Cardiac fibroblast (primary cell): ENCODE measurements around the gene REEP3.

Experiments used
- DNase-seq, 2 donors: peaks; one replicate each; pipeline versions ENCODE4 v3.0.0 to v3.0.0-alpha.2; 2010; ENCODE audit warnings: low read depth in 2 of 2
- H3K4me3 ChIP-seq, 2 donors: replicated peaks in 1 of 2; 1 replicate in 1 of 2; 2 replicates in 1 of 2; pipeline ENCODE4 v1.5.1; 2011; ENCODE audit warnings: low read depth in 2 of 2, low read length in 2 of 2, mild to moderate bottlenecking in 2 of 2, moderate library complexity in 1 of 2
- CTCF ChIP-seq: IDR thresholded peaks from one replicate; pipeline ENCODE4 v1.5.1; 2011; ENCODE audit warnings: low read depth, mild to moderate bottlenecking, low read length, inconsistent platforms

REEP3 gene

GRCh38 chr10:63619426-63619825, 98.2 kb downstream of the REEP3 start:
- no peak overlapping the region for H3K4me3 ChIP-seq
- no peak for DNase-seq
- no peak for TF ChIP-seq CTCF

- no peak overlapping the region for H3K4me3 ChIP-seq
- DNase-seq: no peak
- TF ChIP-seq CTCF: no peak
These were observed 100.9 kb downstream of the REEP3 start for GRCh38 chr10:63622097-63622496.

- TF ChIP-seq CTCF: no peak
- no peak overlapping the region for H3K4me3 ChIP-seq
- no peak for DNase-seq
These were observed 103.5 kb downstream of the REEP3 start for GRCh38 chr10:63624701-63625100.

GRCh38 chr10:63627396-63627795, 106.2 kb downstream of the REEP3 start:
- peak; percentile 18 to 19 for DNase-seq
- TF ChIP-seq CTCF: no peak
- no peak overlapping the region for H3K4me3 ChIP-seq

- no peak for TF ChIP-seq CTCF
- no peak overlapping the region for H3K4me3 ChIP-seq
- DNase-seq: no peak
These were observed 106.7 kb downstream of the REEP3 start for GRCh38 chr10:63627881-63628296.

- peak overlapping the region; percentile 19 to 21 for H3K4me3 ChIP-seq
- no peak for TF ChIP-seq CTCF
- DNase-seq: peak in 1 of 2 donors; percentile 70
These were observed 107.5 kb downstream of the REEP3 start for GRCh38 chr10:63628526-63629362.
